OCI-LY1 (cell line): ENCODE results near the gene CACFD1.

Experiments
- H2AFZ ChIP-seq: fragments of 200-600 bp; sonication (generic), shearing (Covaris generic); 2 replicates; pipeline ENCODE4 v1.6.0; 2014; ENCODE audit warnings: antibody characterized with exemption, mild to moderate bottlenecking, low read length
- H3F3A ChIP-seq: fragments of 200-600 bp; sonication (generic), shearing (Covaris generic); 2 replicates; pipeline ENCODE4 v1.6.0; 2014; ENCODE audit warnings: mild to moderate bottlenecking, antibody characterized with exemption, low read length, moderate library complexity; ENCODE audit not compliant: insufficient read depth
- H3K27ac ChIP-seq: fragments of 200-600 bp; sonication (generic); 2 replicates; pipeline ENCODE4 v1.5.1; 2014; ENCODE audit warnings: low read length, mixed run types, mild to moderate bottlenecking, low read depth; ENCODE audit not compliant: poor library complexity, severe bottlenecking
- H3K27me3 ChIP-seq: fragments of 200-600 bp; sonication (generic); 2 replicates; pipeline ENCODE4 v1.6.0; 2014; ENCODE audit warnings: antibody characterized with exemption, mild to moderate bottlenecking, low read length, moderate library complexity; ENCODE audit not compliant: insufficient read depth
- H3K36me3 ChIP-seq: fragments of 200-600 bp; sonication (generic); 2 replicates; pipeline ENCODE4 v1.6.1; 2014; ENCODE audit warnings: mild to moderate bottlenecking, antibody characterized with exemption, low read length, moderate library complexity, mixed read lengths; ENCODE audit not compliant: insufficient read depth
- H3K4me1 ChIP-seq: fragments of 200-600 bp; sonication (generic); 2 replicates; pipeline ENCODE4 v1.5.1; 2014; ENCODE audit warnings: mild to moderate bottlenecking, low read length, moderate library complexity; ENCODE audit not compliant: insufficient read depth, severe bottlenecking
- H3K4me2 ChIP-seq: fragments of 200-600 bp; sonication (generic), shearing (Covaris generic); 2 replicates; pipeline ENCODE4 v1.6.1; 2014; ENCODE audit warnings: low read length
- H3K4me3 ChIP-seq: fragments of 200-600 bp; sonication (generic); 2 replicates; pipeline ENCODE4 v1.5.1; 2014; ENCODE audit warnings: low read length, low read depth, mild to moderate bottlenecking, mixed read lengths; ENCODE audit not compliant: poor library complexity, severe bottlenecking
- H3K79me2 ChIP-seq: fragments of 200-600 bp; shearing (Covaris generic); 2 replicates; pipeline ENCODE4 v1.6.1; 2016; ENCODE audit warnings: mixed run types, low read length, mixed read lengths; ENCODE audit not compliant: insufficient read depth
- H3K9ac ChIP-seq: fragments of 200-600 bp; sonication (generic), shearing (Covaris generic); 2 replicates; pipeline ENCODE4 v1.6.1; 2014; ENCODE audit warnings: mild to moderate bottlenecking, low read length, mixed read lengths
- H3K9me2 ChIP-seq: fragments of 200-600 bp; sonication (generic), shearing (Covaris generic); 2 replicates; pipeline ENCODE4 v1.6.1; 2014; ENCODE audit warnings: low read depth, mild to moderate bottlenecking, low read length, mixed read lengths
- H3K9me3 ChIP-seq: fragments of 200-600 bp; shearing (Covaris generic); 2 replicates; pipeline ENCODE4 v1.6.1; 2014; ENCODE audit warnings: low read length, mixed read lengths
- H4K20me1 ChIP-seq: fragments of 200-600 bp; sonication (generic), shearing (Covaris generic); 2 replicates; pipeline ENCODE4 v1.6.0; 2016; ENCODE audit warnings: mild to moderate bottlenecking, low read length; ENCODE audit not compliant: insufficient read depth
- EZH2 ChIP-seq: fragments of 200-600 bp; sonication (generic), shearing (Covaris generic); IDR thresholded peaks from 2 replicates; pipeline ENCODE4 v1.8.0; 2017; ENCODE audit warnings: borderline replicate concordance, mixed run types, mild to moderate bottlenecking, antibody characterized with exemption, low read length, moderate library complexity, mixed read lengths
- TF ChIP-seq, protein P1 (sequence below): fragments of 200-600 bp; sonication (generic), shearing (Covaris generic); IDR thresholded peaks from 2 replicates; pipeline ENCODE4 v1.5.1; 2017; ENCODE audit warnings: mild to moderate bottlenecking, antibody characterized with exemption, low read length, moderate library complexity, mixed read lengths

The CACFD1 gene

GRCh38 chr9:133518706-133519449 lies 59.1 kb downstream of the CACFD1 start:
- no peak overlapping the region for H3K9ac ChIP-seq
- peaks cover 19% of the 10 kb centered on the region; the same call in 1 of the 2 replicates for H3K27me3 ChIP-seq
- TF ChIP-seq, protein P1, sequence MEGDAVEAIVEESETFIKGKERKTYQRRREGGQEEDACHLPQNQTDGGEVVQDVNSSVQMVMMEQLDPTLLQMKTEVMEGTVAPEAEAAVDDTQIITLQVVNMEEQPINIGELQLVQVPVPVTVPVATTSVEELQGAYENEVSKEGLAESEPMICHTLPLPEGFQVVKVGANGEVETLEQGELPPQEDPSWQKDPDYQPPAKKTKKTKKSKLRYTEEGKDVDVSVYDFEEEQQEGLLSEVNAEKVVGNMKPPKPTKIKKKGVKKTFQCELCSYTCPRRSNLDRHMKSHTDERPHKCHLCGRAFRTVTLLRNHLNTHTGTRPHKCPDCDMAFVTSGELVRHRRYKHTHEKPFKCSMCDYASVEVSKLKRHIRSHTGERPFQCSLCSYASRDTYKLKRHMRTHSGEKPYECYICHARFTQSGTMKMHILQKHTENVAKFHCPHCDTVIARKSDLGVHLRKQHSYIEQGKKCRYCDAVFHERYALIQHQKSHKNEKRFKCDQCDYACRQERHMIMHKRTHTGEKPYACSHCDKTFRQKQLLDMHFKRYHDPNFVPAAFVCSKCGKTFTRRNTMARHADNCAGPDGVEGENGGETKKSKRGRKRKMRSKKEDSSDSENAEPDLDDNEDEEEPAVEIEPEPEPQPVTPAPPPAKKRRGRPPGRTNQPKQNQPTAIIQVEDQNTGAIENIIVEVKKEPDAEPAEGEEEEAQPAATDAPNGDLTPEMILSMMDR, result no peak
- no peak for TF ChIP-seq EZH2

DNA sequence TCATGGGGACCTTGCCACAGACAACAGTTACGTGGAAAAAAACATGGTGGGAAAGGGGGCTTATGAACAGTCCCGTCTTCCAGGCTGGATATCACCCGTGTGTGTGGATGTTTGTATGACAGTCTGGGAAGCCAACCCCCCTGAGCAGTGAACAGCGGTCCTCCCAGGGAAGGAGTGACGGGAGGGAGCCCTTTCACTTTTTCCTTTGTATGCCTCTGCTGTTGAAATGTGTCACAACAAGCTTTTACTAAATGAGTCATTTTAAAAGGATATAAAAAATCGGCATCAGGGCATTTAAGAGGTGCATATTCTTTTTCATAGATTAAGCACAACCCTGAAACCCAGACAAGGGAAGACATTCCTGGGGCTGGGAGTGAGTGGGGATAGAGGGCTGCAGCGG lies 59.9 kb downstream of the CACFD1 start:
- Histone ChIP-seq H3K4me3 (no peak overlapping the region), H3K27ac (no peak overlapping the region), H3K4me2 (no peak overlapping the region), H3K9me2 (no peaks in the 10 kb centered on the region), H4K20me1 (no peaks in the 10 kb centered on the region), H3K79me2 (no peaks in the 10 kb centered on the region), H3K4me1 (no peaks in the 10 kb centered on the region), H3K9ac (no peak overlapping the region), H3K27me3 (peaks cover 22% of the 10 kb centered on the region), H3K9me3 (no peaks in the 10 kb centered on the region), H2AFZ (no peak overlapping the region), H3F3A (no peaks in the 10 kb centered on the region), H3K36me3 (no peaks in the 10 kb centered on the region)
- TF ChIP-seq EZH2, result no peak
- TF ChIP-seq, protein P1, result no peak

More at GRCh38 chr9:133518706-133519449, 59.1 kb downstream of the CACFD1 start:
- no peaks in the 10 kb centered on the region for H3K36me3 ChIP-seq
- H3K9me2 ChIP-seq, result no peaks in the 10 kb centered on the region
- no peaks in the 10 kb centered on the region for H4K20me1 ChIP-seq
- no peaks in the 10 kb centered on the region for H3K79me2 ChIP-seq
- no peak overlapping the region for H3K27ac ChIP-seq
- H3K4me3 ChIP-seq, result no peak overlapping the region
- H3K9me3 ChIP-seq, result no peaks in the 10 kb centered on the region
- no peak overlapping the region for H2AFZ ChIP-seq
- no peak overlapping the region for H3K4me2 ChIP-seq
- H3F3A ChIP-seq, result no peaks in the 10 kb centered on the region
- H3K4me1 ChIP-seq, result no peaks in the 10 kb centered on the region

GRCh38 chr9:133520121-133520835 lies 60.5 kb downstream of the CACFD1 start:
- Histone ChIP-seq H3K9me3 (no peaks in the 10 kb centered on the region), H3K79me2 (no peaks in the 10 kb centered on the region), H4K20me1 (no peaks in the 10 kb centered on the region), H3K4me2 (no peak overlapping the region), H3K27ac (no peak overlapping the region), H3K4me1 (no peaks in the 10 kb centered on the region), H3K9me2 (no peaks in the 10 kb centered on the region), H2AFZ (no peak overlapping the region), H3K27me3 (peaks cover 24% of the 10 kb centered on the region), H3F3A (no peaks in the 10 kb centered on the region), H3K36me3 (no peaks in the 10 kb centered on the region), H3K4me3 (no peak overlapping the region), H3K9ac (no peak overlapping the region)
- no peak for TF ChIP-seq EZH2
- TF ChIP-seq, protein P1, result no peak
